ENCODE results near the gene MRPL37.

DNA sequence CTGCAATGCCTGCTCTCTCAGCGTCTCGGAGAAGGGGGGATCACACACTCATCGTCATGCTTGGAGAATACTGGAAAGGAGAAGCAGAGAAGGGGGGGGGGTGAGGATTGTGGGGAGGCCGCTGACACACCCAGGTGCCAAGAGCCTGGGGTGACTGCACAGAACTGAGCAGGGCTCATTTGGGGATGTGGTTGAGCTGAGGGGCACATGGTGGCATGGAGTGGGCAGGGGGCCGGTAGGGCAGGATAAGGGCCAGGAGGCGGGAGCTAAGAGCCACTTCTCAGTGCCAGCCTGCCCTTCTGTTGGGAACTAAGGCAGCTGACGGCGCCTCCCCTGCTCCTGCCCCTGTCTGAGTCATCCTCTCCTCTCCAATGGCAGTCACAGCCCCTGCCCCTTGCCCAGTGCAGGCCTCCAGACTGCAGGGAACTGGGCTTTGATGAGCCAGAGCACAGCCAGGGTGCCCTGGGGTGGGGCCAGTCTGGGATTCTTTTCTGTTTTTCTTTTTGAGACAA lies 27.2 kb downstream of the MRPL37 start:
- TF ChIP-seq EZH2 (IDR thresholded peaks at IDR 0.05; ENCODE audit: borderline replicate concordance, insufficient read depth, low read depth, low read length, poor library complexity, severe bottlenecking) = no peak
- TF ChIP-seq, protein P1, sequence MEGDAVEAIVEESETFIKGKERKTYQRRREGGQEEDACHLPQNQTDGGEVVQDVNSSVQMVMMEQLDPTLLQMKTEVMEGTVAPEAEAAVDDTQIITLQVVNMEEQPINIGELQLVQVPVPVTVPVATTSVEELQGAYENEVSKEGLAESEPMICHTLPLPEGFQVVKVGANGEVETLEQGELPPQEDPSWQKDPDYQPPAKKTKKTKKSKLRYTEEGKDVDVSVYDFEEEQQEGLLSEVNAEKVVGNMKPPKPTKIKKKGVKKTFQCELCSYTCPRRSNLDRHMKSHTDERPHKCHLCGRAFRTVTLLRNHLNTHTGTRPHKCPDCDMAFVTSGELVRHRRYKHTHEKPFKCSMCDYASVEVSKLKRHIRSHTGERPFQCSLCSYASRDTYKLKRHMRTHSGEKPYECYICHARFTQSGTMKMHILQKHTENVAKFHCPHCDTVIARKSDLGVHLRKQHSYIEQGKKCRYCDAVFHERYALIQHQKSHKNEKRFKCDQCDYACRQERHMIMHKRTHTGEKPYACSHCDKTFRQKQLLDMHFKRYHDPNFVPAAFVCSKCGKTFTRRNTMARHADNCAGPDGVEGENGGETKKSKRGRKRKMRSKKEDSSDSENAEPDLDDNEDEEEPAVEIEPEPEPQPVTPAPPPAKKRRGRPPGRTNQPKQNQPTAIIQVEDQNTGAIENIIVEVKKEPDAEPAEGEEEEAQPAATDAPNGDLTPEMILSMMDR (IDR thresholded peaks at IDR 0.05) = no peak
